ENCODE data around the gene ADAM33.

Gene ADAM33

DNA sequence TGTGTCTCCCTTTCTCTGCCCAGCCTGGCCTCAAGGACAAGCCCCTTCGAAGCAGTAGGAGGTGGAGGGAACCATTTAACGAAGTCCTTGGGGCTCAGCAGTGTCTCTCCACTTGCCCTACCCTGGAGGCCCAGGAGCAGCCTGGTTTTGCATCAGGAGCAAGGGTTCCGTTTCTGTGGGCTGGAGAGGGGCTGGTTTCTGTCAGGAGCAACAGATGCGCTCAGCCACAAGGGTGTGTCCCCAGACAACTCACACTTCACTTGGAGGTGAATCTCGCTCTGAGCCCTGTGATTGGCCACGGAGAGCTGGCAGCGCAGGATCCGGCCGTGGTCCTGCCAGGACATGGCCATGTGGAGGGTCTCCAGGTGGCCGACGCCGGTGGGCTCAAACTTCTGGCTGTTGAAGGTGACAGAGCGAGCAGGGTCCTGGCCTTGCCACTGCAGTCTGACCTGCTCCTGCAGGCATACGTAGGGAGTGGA is 23.7 kb upstream of the ADAM33 start:
- H3K27ac ChIP-seq: no peak overlapping the region
- H2AFZ ChIP-seq: no peak overlapping the region
- H3K9ac ChIP-seq: no peak overlapping the region
- TF ChIP-seq, protein P1, sequence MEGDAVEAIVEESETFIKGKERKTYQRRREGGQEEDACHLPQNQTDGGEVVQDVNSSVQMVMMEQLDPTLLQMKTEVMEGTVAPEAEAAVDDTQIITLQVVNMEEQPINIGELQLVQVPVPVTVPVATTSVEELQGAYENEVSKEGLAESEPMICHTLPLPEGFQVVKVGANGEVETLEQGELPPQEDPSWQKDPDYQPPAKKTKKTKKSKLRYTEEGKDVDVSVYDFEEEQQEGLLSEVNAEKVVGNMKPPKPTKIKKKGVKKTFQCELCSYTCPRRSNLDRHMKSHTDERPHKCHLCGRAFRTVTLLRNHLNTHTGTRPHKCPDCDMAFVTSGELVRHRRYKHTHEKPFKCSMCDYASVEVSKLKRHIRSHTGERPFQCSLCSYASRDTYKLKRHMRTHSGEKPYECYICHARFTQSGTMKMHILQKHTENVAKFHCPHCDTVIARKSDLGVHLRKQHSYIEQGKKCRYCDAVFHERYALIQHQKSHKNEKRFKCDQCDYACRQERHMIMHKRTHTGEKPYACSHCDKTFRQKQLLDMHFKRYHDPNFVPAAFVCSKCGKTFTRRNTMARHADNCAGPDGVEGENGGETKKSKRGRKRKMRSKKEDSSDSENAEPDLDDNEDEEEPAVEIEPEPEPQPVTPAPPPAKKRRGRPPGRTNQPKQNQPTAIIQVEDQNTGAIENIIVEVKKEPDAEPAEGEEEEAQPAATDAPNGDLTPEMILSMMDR (IDR thresholded peaks at IDR 0.05): no peak
- H3K79me2 ChIP-seq: no peaks in the 10 kb centered on the region
- no peaks in the 10 kb centered on the region for H3K4me1 ChIP-seq
- no peak overlapping the region for H3K4me2 ChIP-seq (ENCODE audit: low read length)
- no peaks in the 10 kb centered on the region for H3K36me3 ChIP-seq (ENCODE audit: control insufficient read depth, insufficient read depth, low read length)
- no peak overlapping the region for H3K4me3 ChIP-seq (ENCODE audit: low read depth, low read length)
- no peaks in the 10 kb centered on the region for H3K9me3 ChIP-seq (ENCODE audit: control insufficient read depth, low read length)
- H3K27me3 ChIP-seq (ENCODE audit: control insufficient read depth, insufficient read depth, low read length): no peaks in the 10 kb centered on the region

DNA sequence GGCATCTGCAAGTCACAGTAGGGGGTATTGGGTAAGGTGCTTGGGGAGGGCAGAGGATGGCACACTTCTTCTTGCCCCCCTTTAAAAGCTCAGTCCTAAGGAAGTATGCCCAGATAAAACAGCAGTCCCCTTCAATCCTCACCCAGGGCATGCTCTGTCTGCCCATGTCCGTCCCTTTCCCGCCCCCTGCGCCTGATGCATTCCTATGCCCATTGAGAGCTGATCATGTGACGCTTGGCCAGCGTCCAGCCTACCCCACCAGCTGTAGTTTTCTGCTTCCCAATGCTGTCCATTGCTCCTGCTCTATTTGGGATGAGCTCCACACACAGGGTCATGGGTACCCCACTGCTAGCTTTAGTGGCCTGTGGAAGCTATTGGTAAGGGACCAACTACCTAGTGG is 22.3 kb upstream of the ADAM33 start:
- no peaks in the 10 kb centered on the region for H3K27me3 ChIP-seq (ENCODE audit: control insufficient read depth, insufficient read depth, low read length)
- no peaks in the 10 kb centered on the region for H3K79me2 ChIP-seq

DNA sequence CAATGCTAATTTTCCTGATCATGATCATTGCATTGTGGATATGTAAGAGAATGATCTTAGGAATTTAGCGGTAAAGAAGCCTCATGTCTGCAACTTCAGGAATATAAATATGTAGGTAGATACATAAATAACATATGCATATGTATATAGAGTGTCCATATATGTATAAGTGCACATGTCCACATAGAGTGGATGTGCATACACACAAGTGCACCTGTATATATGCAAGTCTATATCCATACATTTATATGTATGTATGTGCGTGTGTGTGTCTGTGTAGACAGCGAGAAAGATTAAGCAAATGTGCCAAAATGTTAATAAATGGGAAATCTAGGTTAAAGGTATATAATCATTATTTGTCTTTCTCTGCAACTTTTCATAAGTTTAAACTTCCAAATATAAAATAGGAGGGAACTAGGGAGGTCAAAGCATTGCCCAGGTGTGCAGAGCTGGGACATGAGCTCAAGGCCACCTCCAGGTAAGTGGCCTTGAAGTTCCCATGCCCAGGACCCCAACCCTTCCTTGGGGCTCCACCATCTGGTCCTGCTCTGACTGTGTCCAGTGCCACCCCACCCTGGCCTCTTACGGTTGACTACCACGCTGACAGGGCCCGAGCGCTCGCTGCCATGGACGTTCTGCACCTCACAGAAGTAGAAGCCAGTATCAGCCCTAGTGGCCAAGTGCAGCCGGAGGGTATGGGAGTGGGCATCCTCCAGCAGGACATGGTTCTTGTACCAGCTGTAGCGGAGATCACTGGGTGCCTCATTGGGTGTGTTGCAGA is 21.0 kb upstream of the ADAM33 start:
- Histone ChIP-seq H3K4me2 (ENCODE audit: low read length) (no peak overlapping the region), H3K79me2 (no peaks in the 10 kb centered on the region), H3K27me3 (ENCODE audit: control insufficient read depth, insufficient read depth, low read length) (no peaks in the 10 kb centered on the region), H3K36me3 (ENCODE audit: control insufficient read depth, insufficient read depth, low read length) (no peaks in the 10 kb centered on the region), H3K4me1 (no peaks in the 10 kb centered on the region), H3K4me3 (ENCODE audit: low read depth, low read length) (no peak overlapping the region), H3K9me3 (ENCODE audit: control insufficient read depth, low read length) (no peaks in the 10 kb centered on the region), H3K27ac (no peak overlapping the region), H2AFZ (no peak overlapping the region), H3K9ac (no peak overlapping the region)
- TF ChIP-seq, protein P1 (IDR thresholded peaks at IDR 0.05): no peak

More for the DNA sequence above, 22.3 kb upstream of the ADAM33 start:
- Histone ChIP-seq H3K4me3 (ENCODE audit: low read depth, low read length) (no peak overlapping the region), H3K9ac (no peak overlapping the region), H2AFZ (no peak overlapping the region), H3K36me3 (ENCODE audit: control insufficient read depth, insufficient read depth, low read length) (no peaks in the 10 kb centered on the region), H3K27ac (no peak overlapping the region), H3K4me2 (ENCODE audit: low read length) (no peak overlapping the region), H3K4me1 (no peaks in the 10 kb centered on the region), H3K9me3 (ENCODE audit: control insufficient read depth, low read length) (no peaks in the 10 kb centered on the region)
- TF ChIP-seq, protein P1 (IDR thresholded peaks at IDR 0.05): no peak

DNA sequence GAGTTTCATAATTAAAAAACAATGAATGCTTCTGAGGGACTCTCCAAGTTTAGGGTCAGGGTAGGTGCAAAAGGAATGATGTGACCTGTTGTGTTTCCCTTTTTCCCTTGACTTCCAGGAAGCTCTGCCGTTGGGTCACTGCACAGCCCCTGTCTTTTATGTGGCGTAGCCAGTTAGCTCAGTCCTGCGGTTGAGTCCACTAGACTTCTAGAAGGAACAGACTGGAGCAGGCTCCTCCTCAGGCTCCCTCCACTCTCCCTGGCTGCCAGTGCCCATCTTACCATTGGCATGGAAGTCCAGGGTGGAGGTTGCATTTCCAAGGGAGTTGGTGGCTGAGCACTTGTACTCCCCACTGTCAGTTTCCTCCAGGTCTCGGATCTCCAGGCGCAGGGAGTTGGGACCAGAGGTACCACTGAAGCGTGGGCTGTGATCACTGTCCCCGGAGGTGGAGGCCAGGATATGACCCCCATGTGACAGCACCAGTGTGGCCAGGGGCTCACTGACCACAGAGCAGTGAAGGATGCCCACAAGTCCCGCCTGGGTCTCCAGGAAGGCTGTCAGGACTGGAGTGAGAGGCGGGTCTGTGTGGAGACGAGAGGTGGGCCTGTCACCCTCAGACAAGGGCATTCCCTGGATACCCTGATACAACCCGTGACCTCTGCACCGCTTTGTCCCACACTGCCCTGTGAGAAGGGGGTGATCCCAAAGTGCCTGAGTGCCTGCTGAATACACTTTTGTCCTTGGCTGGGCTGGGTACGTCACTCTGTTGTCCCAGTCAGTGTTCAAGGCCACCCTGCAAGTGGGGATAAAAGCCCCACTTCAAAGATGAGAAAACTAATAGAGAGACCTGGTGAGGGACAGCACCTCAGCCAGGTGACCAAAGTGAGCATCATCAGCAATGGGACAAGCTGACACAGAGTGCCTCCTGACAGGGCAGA is 19.5 kb upstream of the ADAM33 start:
- Histone ChIP-seq H3K4me3 (ENCODE audit: low read depth, low read length) (no peak overlapping the region), H3K4me1 (no peaks in the 10 kb centered on the region), H3K27ac (no peak overlapping the region), H3K36me3 (ENCODE audit: control insufficient read depth, insufficient read depth, low read length) (no peaks in the 10 kb centered on the region), H3K79me2 (no peaks in the 10 kb centered on the region), H3K9ac (no peak overlapping the region), H2AFZ (no peak overlapping the region), H3K9me3 (ENCODE audit: control insufficient read depth, low read length) (no peaks in the 10 kb centered on the region), H3K27me3 (ENCODE audit: control insufficient read depth, insufficient read depth, low read length) (no peaks in the 10 kb centered on the region), H3K4me2 (ENCODE audit: low read length) (no peak overlapping the region)
- TF ChIP-seq, protein P1 (IDR thresholded peaks at IDR 0.05): no peak

Measured in parathyroid adenoma (tissue), 2 donors.